ENCODE results near the gene ASB6.

DNA sequence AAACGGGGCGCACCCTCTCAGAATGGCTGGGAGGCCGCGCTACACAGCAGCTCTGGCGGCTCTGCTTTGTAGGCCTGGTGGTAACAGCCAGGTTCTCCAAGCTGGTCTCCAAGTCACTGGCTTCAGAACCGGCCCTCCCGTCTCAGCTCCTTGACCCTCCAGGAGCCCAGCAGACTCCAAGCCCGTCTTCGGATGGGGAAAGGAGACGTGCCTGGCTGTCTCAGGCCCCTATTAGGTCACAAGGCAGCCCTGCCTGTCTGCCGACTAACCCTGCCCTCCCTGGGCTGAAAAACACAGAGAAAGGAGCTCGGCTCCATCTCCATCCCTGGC is 2.2 kb downstream of the ASB6 start:
- TF ChIP-seq, protein P1, sequence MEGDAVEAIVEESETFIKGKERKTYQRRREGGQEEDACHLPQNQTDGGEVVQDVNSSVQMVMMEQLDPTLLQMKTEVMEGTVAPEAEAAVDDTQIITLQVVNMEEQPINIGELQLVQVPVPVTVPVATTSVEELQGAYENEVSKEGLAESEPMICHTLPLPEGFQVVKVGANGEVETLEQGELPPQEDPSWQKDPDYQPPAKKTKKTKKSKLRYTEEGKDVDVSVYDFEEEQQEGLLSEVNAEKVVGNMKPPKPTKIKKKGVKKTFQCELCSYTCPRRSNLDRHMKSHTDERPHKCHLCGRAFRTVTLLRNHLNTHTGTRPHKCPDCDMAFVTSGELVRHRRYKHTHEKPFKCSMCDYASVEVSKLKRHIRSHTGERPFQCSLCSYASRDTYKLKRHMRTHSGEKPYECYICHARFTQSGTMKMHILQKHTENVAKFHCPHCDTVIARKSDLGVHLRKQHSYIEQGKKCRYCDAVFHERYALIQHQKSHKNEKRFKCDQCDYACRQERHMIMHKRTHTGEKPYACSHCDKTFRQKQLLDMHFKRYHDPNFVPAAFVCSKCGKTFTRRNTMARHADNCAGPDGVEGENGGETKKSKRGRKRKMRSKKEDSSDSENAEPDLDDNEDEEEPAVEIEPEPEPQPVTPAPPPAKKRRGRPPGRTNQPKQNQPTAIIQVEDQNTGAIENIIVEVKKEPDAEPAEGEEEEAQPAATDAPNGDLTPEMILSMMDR (IDR thresholded peaks at IDR 0.05), result no peak
- no peak for TF ChIP-seq ZFX (IDR thresholded peaks at IDR 0.05; ENCODE audit: borderline replicate concordance)

Measured in 22Rv1 (cell line).